H54 (cell line): ENCODE data around the gene ART5.
"Not testable (repeated sequence)": the region's sequence is repeated elsewhere in the genome, so short reads cannot be mapped to it uniquely, and the experiment has no call there.

ENCODE experiments used
- DNase-seq: peaks from one replicate; pipeline ENCODE4 v3.0.0; 2011; ENCODE audit warnings: low spot score, mixed read lengths; ENCODE audit not compliant: insufficient read length
- FAIRE-seq: peaks from 3 replicates; lab custom pipeline; 2011; peaks lifted over from hg19 to GRCh38; lab: Jason Lieb, UNC
- POLR2A ChIP-seq: IDR thresholded peaks from 2 replicates; pipeline ENCODE4 v1.6.1; 2011; ENCODE audit warnings: low read depth, mild to moderate bottlenecking, low read length

ART5 gene

DNA sequence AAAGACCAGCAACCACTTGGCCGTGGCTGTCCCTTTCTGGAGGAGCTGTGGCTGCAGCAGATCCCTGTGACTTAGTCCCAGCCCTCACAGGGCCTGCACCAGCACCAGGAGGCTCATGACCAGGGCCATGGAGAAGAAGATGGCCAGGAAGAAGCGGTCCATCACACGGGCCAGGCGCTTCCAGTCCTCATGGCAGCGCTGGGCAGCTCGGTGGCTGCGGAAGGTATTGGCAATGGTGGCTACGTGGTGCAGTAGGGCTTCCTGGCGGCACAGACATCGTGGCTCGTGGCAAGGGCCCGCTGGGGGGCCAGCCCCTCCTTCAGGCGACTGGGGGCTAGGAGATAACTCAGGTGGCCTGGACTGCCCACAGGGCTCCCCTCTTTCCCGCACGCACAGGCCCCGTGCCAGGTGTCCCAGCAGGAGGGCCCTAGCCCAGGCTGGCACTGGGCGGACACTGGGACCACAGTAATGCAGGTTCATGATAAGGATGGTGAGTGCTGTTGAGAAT lies 24.3 kb upstream of the ART5 start:
- no peak for DNase-seq
- no peak for TF ChIP-seq POLR2A
- no peak for FAIRE-seq

DNA sequence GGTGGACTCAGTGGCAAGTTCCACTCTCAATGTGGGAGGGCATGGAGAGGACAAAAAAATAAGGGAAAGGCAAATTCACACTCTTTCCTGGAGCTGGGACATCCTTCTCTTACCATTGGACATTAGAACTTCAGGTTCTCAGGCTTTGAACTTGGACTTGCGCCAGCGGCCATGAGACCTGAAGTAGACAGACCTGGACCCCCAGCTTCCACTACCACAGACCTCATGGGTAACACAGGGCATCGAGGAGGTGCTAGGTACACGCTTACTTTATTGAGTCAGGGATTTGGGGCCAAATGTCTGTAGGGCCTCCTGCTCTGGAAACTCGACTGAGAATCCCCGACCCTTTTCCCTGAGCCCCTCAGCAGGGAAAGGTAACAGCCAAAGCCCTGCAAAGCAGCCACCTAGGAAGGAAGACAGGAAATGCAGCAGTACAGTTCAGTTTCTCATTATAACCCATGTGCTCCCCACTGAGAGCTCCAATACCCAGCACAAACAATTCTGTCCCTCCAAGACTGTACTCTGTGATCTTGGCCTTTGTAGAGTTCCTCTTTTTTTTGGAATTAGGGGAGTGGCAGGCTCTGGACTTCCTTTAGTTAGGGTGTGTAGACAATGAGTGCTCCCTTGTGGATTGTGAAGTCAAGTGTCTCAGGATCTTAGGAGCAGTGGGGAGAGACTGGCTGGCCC lies 23.7 kb upstream of the ART5 start:
- no peak for FAIRE-seq
- TF ChIP-seq POLR2A, result no peak
- DNase-seq, result no peak

GRCh38 chr11:3664032-3664630 lies 22.3 kb upstream of the ART5 start:
- DNase-seq, result no peak
- no peak for FAIRE-seq
- no peak for TF ChIP-seq POLR2A

DNA sequence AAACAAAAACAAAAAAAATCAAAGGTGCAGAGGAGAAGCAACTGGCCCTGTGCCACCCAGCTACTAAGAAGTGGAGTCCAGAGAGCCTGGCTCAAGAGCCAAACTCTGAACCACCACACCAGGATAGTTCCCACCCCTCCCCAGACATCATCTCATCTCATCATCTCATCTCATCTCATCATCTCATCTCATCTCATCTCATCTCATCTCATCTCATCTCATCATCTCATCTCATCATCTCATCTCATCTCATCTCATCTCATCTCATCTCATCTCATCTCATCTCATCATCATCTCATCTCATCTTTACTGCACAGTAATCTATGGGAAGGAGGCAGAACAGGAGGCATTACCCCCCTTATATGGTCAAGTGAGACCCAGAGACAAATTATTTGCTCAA lies 21.1 kb upstream of the ART5 start:
- FAIRE-seq, result no peak
- TF ChIP-seq POLR2A, result no peak
- DNase-seq, result no peak

DNA sequence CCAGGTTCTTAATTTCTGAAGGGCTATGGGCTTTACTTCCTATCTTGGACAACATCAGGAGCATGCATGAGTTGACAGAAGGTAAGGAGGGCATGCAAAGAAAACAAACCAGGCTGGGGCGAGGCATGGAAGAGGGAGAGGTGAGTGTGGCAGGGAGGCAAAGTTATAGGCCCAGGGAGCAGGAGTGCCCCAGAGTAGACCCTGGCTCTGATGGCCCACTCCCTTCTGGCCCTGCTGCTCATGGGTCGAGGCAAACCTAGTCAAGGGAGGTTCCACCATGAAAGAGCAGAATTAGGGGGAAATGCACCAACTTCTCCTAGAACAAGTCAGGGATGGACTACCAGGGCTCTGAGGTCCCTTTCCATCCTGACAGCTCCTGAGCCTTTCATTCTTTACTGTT lies 19.2 kb upstream of the ART5 start:
- no peak for FAIRE-seq
- TF ChIP-seq POLR2A, result no peak
- no peak for DNase-seq

DNA sequence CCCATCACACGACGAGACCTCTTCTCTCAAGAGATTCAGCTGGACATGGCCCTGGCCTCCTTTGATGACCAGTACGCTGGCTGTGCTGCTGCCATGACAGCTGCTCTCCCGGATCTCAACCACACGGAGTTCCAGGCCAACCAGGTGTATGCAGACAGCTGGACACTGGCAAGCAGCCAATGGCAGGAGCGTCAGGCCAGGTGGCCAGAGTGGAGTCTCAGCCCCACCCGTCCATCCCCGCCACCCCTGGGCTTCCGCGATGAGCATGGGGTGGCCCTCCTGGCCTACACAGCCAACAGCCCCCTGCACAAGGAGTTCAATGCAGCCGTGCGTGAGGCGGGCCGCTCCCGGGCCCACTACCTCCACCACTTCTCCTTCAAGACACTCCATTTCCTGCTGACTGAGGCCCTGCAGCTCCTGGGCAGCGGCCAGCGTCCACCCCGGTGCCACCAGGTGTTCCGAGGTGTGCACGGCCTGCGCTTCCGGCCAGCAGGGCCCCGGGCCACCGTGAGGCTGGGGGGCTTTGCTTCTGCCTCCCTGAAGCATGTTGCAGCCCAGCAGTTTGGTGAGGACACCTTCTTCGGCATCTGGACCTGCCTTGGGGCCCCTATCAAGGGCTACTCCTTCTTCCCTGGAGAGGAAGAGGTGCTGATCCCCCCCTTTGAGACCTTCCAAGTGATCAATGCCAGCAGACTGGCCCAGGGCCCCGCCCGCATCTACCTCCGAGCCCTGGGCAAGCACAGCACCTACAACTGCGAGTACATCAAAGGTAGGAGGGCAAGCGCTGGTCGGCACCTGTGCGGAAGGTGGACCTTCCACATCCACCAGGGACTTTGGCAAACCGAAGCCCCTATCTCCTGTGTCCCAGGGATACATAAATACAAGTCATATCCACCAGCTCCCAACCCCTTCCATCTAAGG lies 18.1 kb upstream of the ART5 start:
- DNase-seq, result no peak
- FAIRE-seq, result no peak
- no peak for TF ChIP-seq POLR2A

- no peak for TF ChIP-seq POLR2A
- DNase-seq, result no peak
- FAIRE-seq, result no peak
Observed at GRCh38 chr11:3658252-3658651, 16.5 kb upstream of the ART5 start.

DNA sequence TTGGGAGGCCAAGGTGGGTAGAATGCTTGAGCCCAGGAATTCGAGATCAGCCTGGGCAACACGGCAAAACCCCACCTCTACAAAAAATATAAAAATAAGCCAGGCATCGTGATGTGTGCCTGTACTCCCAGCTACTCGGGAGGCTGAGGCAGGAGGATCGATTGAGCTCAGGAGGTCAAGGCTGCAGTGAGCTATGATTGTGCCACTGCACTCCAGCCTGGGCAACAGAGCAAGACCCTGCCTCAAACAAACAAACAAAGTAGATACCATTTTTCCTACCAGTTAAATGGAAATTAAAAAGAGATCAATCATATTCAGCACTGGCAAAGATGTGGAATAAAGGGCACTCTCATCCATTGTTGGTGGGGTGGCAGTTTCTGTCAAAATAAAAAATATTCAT lies 15.5 kb upstream of the ART5 start:
- not testable (repeated sequence) for FAIRE-seq, DNase-seq

GRCh38 chr11:3655547-3655946 lies 13.8 kb upstream of the ART5 start:
- no peak for TF ChIP-seq POLR2A
- DNase-seq (no peak), FAIRE-seq (no peak)

- DNase-seq, FAIRE-seq: not testable (repeated sequence)
Observed at GRCh38 chr11:3652514-3652913, 10.7 kb upstream of the ART5 start.

DNA sequence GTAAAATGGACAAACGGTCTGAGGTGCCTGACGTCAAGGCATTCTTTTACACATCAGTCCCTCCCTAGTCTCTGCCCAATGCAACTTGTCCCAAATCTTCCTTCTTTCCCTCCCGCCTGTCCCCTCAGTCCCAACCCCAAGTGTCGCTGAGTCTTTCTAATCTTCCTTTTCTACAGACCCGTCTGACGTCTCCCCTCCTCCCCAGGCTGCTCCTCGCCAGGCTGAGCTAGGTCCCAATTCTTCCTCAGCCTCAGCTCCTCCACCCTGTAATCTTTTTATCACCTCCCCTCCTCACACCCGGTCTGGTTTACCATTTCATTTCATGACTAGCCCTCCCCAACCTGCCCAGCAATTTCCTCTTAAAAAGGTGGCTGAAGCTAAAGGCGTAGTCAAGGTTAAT lies 7.6 kb upstream of the ART5 start:
- not testable (repeated sequence) for FAIRE-seq

GRCh38 chr11:3648843-3649242 lies 7.1 kb upstream of the ART5 start:
- DNase-seq, FAIRE-seq: not testable (repeated sequence)

More for the DNA sequence above, 7.6 kb upstream of the ART5 start:
- DNase-seq, result not testable (repeated sequence)

DNA sequence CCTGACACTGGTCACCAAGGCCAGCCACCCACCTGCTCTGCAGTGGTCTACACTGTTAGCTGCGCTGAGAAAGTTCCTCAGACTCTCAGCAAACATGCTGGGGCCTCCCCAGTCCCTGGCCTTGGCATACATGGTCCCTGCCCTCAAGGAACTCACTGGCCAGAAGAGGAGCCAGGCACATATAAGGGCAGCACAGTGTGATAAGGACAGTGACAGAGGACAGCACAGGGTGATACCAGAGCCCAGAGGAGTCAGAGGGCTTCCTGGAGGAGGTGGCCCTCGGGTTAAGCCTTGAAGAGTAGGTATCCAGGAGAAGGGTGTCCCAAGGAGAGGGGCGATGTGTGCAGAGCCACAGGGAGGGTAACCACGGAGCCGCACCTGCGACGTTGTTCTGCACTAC lies 3.8 kb upstream of the ART5 start:
- DNase-seq (no peak), FAIRE-seq (no peak)
- no peak for TF ChIP-seq POLR2A

GRCh38 chr11:3644817-3645235 lies 3.0 kb upstream of the ART5 start, which contains the start of gene ART1:
TSS of gene ART1 (plus strand) at chr11:3645128. CDS start at chr11:3659214, 14,086 bp downstream.
- no peak for TF ChIP-seq POLR2A
- no peak for FAIRE-seq
- no peak for DNase-seq

DNA sequence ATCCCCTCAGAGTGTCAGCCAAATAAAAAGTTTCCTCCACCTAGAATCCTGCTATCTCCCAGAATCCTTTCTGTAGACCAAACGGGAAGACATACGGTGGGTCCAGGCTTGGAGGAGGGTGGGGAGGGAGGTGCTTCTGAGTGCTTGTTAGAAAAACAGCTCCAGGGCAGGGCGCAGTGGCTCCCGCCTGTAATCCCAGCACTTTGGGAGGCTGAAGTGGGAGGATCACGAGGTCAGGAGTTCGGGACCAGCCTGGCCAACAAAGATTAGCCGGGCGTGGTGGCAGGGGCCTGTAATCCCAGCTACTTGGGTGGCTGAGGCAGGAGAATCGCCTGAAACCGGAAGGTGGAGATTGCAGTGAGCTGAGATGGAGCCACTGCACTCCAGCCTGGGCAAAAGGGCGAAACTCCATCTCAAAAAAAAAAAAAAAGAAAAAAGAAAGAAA lies 1.3 kb upstream of the ART5 start:
- FAIRE-seq, DNase-seq: not testable (repeated sequence)
